Measurements from ENCODE around the gene R3HDM4. TPM values are rescaled to one million over a fixed set of nuclear protein-coding genes. Genes with fewer than 3 reads are reported as not detected.

Gene R3HDM4
- total and polyA plus RNA-seq, 11 donors = 17.1 to 47.1 (median 24.2) TPM

GRCh38 chr19:848386-848921 is 64.6 kb downstream of the R3HDM4 start:
- intact Hi-C loops (cut with DNase I) = loop anchor here in 1 of 10 donors (5.0 kb wide), 1 partner anchor 71 kb away; no protein-coding TSS in a partner anchor
- Histone ChIP-seq H3K4me3 (no peak overlapping the region), H3K27ac (peak overlapping the region in 2 of 12 donors; percentile 6 to 61), H3K36me3 (no peaks in the 10 kb centered on the region), H3K9me3 (no peaks in the 10 kb centered on the region), H3K27me3 (peaks cover 20 to 65% (median 29%) of the 10 kb centered on the region in 9 donors), H3K4me1 (peaks cover 0 to 36% (median 12%) of the 10 kb centered on the region in 12 donors)
- ATAC-seq (peak in 2 of 4 donors; percentile 6 to 21), DNase-seq (no peak)
- TF ChIP-seq CTCF (IDR thresholded peaks at IDR 0.05) (no peak), POLR2A (IDR thresholded peaks at IDR 0.05) (no peak)
- 48 to 56% (median 54%) methylated on average over 12 of the region's 12 CpGs for WGBS, 4 donors

Other genes with a start within 250 kb of the R3HDM4 start
- gene FSTL3, start 236.8 kb downstream of the R3HDM4 start, total RNA-seq = 100 to 1,000 TPM in 4 of 9 donors, 10 to 100 TPM in 5; 41.7 to 347 (median 99.9) TPM
- 100 to 1,000 TPM; 131 to 376 TPM for gene FSTL3, start 236.8 kb downstream of the R3HDM4 start, polyA plus RNA-seq
- not detected for gene PRSS57, start 217.8 kb downstream of the R3HDM4 start, total RNA-seq
- gene PRSS57, start 217.8 kb downstream of the R3HDM4 start, polyA plus RNA-seq = not detected
- gene PALM, start 204.3 kb downstream of the R3HDM4 start, total RNA-seq = 10 to 100 TPM; 13.5 to 42.3 (median 23.3) TPM
- 10 to 100 TPM; 15.7 to 23.8 TPM for gene PALM, start 204.3 kb downstream of the R3HDM4 start, polyA plus RNA-seq
- gene MISP, start 162.1 kb downstream of the R3HDM4 start, total RNA-seq = 1 to 10 TPM in 1 of 9 donors, not detected in 8; 1.1 TPM
- under 1 TPM in 1 of 2 donors, not detected in 1; 0.06 TPM for gene MISP, start 162.1 kb downstream of the R3HDM4 start, polyA plus RNA-seq
- 100 to 1,000 TPM in 1 of 9 donors, 10 to 100 TPM in 8; 47.6 to 144 (median 55.6) TPM for gene PTBP1, start 115.8 kb downstream of the R3HDM4 start, total RNA-seq
- 10 to 100 TPM; 39.2 to 52.2 TPM for gene PTBP1, start 115.8 kb downstream of the R3HDM4 start, polyA plus RNA-seq
- gene PLPPR3, start 91.3 kb downstream of the R3HDM4 start, total RNA-seq = under 1 TPM in 3 of 9 donors, not detected in 6; 0.10 to 0.50 (median 0.14) TPM
- not detected for gene PLPPR3, start 91.3 kb downstream of the R3HDM4 start, polyA plus RNA-seq
- gene AZU1, start 85.4 kb downstream of the R3HDM4 start, total RNA-seq = 1 to 10 TPM in 1 of 9 donors, under 1 TPM in 1, not detected in 7; 0.20 to 3.3 TPM
- under 1 TPM in 1 of 2 donors, not detected in 1; 0.11 TPM for gene AZU1, start 85.4 kb downstream of the R3HDM4 start, polyA plus RNA-seq
- under 1 TPM in 1 of 9 donors, not detected in 8; 0.40 TPM for gene PRTN3, start 72.2 kb downstream of the R3HDM4 start, total RNA-seq
- under 1 TPM in 1 of 2 donors, not detected in 1; 0.11 TPM for gene PRTN3, start 72.2 kb downstream of the R3HDM4 start, polyA plus RNA-seq
- 1 to 10 TPM in 2 of 9 donors, under 1 TPM in 2, not detected in 5; 0.42 to 1.8 (median 1.3) TPM for gene ELANE, start 60.9 kb downstream of the R3HDM4 start, total RNA-seq
- 1 to 10 TPM in 1 of 2 donors, under 1 TPM in 1; 0.53 to 1.4 TPM for gene ELANE, start 60.9 kb downstream of the R3HDM4 start, polyA plus RNA-seq
- gene CFD, start 53.6 kb downstream of the R3HDM4 start, total RNA-seq = 100 to 1,000 TPM in 4 of 9 donors, 10 to 100 TPM in 5; 24.2 to 586 (median 84.5) TPM
- 100 to 1,000 TPM; 123 to 262 TPM for gene CFD, start 53.6 kb downstream of the R3HDM4 start, polyA plus RNA-seq
- 10 to 100 TPM; 17.5 to 41.9 (median 28.5) TPM for gene MED16, start 20.0 kb downstream of the R3HDM4 start, total RNA-seq
- 10 to 100 TPM; 19.8 to 25.6 TPM for gene MED16, start 20.0 kb downstream of the R3HDM4 start, polyA plus RNA-seq
- not detected for gene RNU6-9, start 19.7 kb downstream of the R3HDM4 start, total RNA-seq
- gene RNU6-9, start 19.7 kb downstream of the R3HDM4 start, polyA plus RNA-seq = not detected
- not detected for gene KISS1R, start 4.1 kb upstream of the R3HDM4 start, total RNA-seq
- gene KISS1R, start 4.1 kb upstream of the R3HDM4 start, polyA plus RNA-seq = not detected
- gene ARID3A, start 12.8 kb upstream of the R3HDM4 start, total RNA-seq = 10 to 100 TPM in 1 of 9 donors, 1 to 10 TPM in 8; 1.9 to 15.7 (median 5.8) TPM
- 1 to 10 TPM; 3.9 to 5.9 TPM for gene ARID3A, start 12.8 kb upstream of the R3HDM4 start, polyA plus RNA-seq
- gene WDR18, start 71.1 kb upstream of the R3HDM4 start, total RNA-seq = 10 to 100 TPM; 15.6 to 36.3 (median 19.2) TPM
- 10 to 100 TPM; 31.9 to 34.5 TPM for gene WDR18, start 71.1 kb upstream of the R3HDM4 start, polyA plus RNA-seq
- under 1 TPM in 2 of 9 donors, not detected in 7; 0.09 to 0.51 TPM for gene GRIN3B, start 87.2 kb upstream of the R3HDM4 start, total RNA-seq
- under 1 TPM in 1 of 2 donors, not detected in 1; 0.01 TPM for gene GRIN3B, start 87.2 kb upstream of the R3HDM4 start, polyA plus RNA-seq
- 100 to 1,000 TPM in 7 of 9 donors, 10 to 100 TPM in 2; 95.1 to 189 (median 112) TPM for gene TMEM259, start 107.9 kb upstream of the R3HDM4 start, total RNA-seq
- gene TMEM259, start 107.9 kb upstream of the R3HDM4 start, polyA plus RNA-seq = 100 to 1,000 TPM; 131 to 148 TPM
- gene RNU6-2, start 108.3 kb upstream of the R3HDM4 start, total RNA-seq = not detected
- not detected for gene RNU6-2, start 108.3 kb upstream of the R3HDM4 start, polyA plus RNA-seq
- 10 to 100 TPM; 26.2 to 98.5 (median 61.6) TPM for gene CNN2, start 113.4 kb upstream of the R3HDM4 start, total RNA-seq
- 10 to 100 TPM; 43.8 to 45.3 TPM for gene CNN2, start 113.4 kb upstream of the R3HDM4 start, polyA plus RNA-seq
- 10 to 100 TPM in 4 of 9 donors, 1 to 10 TPM in 5; 5.9 to 12.4 (median 9.2) TPM for gene ABCA7, start 126.9 kb upstream of the R3HDM4 start, total RNA-seq
- gene ABCA7, start 126.9 kb upstream of the R3HDM4 start, polyA plus RNA-seq = 1 to 10 TPM; 2.9 to 8.8 TPM
- gene ARHGAP45, start 153.9 kb upstream of the R3HDM4 start, total RNA-seq = 10 to 100 TPM in 3 of 9 donors, 1 to 10 TPM in 6; 1.6 to 38.2 (median 5.1) TPM
- gene ARHGAP45, start 153.9 kb upstream of the R3HDM4 start, polyA plus RNA-seq = 1 to 10 TPM; 4.1 to 4.7 TPM
- gene POLR2E, start 182.2 kb upstream of the R3HDM4 start, total RNA-seq = 100 to 1,000 TPM; 116 to 220 (median 139) TPM
- 100 to 1,000 TPM; 161 to 209 TPM for gene POLR2E, start 182.2 kb upstream of the R3HDM4 start, polyA plus RNA-seq
- gene GPX4, start 190.8 kb upstream of the R3HDM4 start, total RNA-seq = 100 to 1,000 TPM; 251 to 590 (median 289) TPM
- 100 to 1,000 TPM; 377 to 558 TPM for gene GPX4, start 190.8 kb upstream of the R3HDM4 start, polyA plus RNA-seq

Measured in heart left ventricle (tissue), 16 donors.